Raji (cell line): ENCODE measurements around the gene LBX2.

Source experiments
- POLR2A ChIP-seq: IDR thresholded peaks from 2 replicates; pipeline ENCODE4 v1.6.1; 2011; ENCODE audit warnings: low read depth, low read length, control low read depth; ENCODE audit not compliant: insufficient read depth

Gene LBX2

DNA sequence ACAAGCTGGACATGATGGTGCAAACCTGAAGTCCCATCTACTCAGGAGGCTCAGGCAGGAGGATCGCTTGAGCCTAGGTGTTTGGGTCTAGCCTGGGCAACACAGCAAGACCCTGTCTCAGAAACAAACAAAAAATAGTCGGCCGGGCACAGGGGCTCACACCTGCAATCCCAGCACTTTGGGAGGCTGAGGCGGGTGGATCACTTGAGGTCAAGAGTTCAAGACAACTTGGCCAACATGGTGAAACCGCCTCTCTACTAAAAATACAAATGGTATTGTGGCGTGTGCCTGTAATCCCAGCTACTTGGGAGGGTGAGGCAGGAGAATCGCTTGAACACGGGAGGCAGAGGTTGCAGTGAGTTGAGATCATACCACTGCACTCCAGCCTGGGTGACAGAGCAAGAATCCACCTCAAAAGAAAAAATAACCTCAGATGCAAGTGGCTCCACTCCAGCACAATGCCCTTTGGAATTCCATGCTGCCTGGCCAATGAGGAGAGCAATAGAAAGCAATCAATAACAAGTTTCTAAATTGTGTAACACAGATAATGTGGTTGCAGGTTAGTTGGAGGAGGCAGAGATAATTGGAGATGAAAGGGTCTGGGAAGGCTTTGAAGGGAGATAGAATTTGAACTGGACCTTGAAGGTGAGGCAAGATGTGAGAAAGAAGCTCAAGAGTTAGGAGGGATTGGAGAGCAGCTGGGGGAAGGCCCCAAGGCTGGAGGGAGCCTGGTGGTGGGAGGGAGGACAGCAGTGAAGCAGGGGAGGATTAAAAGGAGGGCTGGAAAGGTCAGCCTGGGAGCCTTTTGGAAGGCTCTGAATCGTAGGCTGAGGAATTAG, 10.5 kb downstream of the LBX2 start:
- TF ChIP-seq POLR2A: no peak

DNA sequence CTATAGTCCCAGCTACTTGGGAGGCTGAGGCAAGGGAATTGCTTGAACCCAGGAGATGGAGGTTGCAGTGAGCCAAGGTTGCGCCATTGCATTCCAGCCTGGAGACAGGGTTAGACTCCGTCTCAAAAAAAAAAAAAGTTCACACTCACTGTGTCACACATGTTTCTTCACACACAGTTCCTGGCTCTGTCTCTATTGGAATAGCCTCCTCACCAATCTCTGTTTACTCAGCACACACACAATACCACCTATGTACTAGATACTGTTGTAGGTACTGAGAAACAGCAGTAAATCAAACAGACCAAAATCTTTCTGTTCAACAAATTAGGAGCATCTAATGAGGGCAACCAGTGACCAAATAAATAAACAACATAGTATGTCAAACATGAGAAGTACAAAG, 13.3 kb downstream of the LBX2 start:
- no peak for TF ChIP-seq POLR2A

DNA sequence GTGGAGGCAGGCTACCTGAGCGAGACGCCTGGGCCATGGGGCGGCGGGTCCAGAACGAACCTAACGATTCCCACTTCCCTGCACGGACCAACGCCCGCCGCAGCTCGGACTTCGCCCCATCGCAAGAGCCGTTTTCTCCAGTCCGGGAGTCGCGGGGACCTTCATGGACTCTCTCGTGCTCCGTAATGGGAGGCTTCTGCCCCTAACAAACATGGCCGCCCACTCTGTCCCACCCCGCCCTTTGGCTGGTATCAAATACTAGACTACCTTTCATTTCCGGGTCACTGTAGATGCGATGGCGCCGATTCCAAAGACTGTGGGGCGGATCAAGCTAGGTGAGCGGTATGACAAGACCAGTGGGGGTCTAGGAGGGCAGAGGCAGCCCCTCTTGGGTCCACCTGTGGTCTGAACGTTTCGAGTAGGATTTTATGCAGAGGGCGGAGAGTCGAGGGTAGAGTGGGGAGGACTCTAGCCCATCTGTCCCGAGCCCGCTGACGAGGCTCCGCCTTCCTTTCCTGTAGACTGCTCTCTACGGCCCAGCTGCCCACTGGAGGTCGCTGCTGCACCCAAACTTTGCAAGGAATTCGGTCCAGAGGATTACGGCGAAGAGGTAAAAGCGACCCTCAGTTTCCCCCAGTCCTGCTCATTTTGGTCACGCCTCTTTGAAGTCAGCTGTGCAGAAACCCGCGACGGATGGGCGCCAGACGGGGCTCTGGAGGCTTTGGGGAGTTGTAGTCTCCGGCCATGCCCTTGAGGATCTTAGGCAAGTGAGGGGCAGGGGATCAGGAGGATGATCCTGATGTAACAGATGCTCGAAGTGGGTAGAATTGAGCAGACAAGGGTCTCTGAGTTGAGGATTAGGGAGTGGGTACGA, 16.4 kb downstream of the LBX2 start, which contains the start of the genes CCDC142 and TTC31:
Gene CCDC142 (minus strand): TSS at position 198 of the 874 bp plus-strand sequence. CDS start 161 bp downstream, at position 37.
Gene TTC31 (plus strand): TSS at position 281 of the 874 bp plus-strand sequence. CDS start 15 bp downstream, at position 296.
- peak; percentile 78 for TF ChIP-seq POLR2A

DNA sequence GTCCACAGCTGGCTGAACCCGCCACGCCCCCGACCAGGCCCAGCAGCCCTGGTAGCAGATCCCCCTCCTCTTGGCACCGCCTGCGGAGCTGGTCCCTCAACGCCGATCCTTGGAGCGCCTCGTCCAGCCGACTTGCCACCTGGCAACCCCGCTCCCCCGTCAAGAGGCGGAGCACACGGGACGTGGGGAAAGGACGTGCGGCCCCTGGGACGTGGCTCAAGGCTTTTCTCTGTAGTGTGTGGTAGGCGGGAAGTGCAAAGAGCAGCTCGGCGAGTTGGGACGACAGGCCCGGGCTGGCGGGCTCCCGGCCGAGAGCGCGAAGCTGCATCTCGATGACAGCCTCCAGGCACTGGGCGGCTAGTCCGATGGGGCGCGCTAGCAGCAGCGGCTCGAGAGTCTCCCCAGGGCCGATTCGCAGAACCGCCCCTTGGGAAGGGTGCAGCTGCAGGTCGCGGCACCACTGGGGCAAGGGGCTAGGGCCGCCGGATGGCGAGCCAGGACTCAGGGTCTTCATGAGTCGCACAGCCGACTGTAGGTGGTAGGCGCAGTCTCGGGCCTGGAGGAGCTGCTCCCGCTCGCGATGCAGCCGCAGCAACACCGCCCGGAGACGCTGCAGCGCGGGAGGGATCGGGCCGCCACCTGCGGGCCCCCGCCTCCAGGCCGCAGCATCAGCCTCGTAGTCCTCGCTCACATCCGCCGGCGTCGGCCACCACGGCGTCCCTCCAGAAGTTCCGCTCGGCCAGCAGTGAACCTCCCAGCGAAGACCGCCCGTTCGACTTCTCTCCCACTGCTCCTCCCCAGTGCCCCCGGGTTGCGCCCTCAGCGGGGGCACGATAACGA, 17.2 kb downstream of the LBX2 start:
- no peak; the same call in 1 of the 2 replicates for TF ChIP-seq POLR2A

DNA sequence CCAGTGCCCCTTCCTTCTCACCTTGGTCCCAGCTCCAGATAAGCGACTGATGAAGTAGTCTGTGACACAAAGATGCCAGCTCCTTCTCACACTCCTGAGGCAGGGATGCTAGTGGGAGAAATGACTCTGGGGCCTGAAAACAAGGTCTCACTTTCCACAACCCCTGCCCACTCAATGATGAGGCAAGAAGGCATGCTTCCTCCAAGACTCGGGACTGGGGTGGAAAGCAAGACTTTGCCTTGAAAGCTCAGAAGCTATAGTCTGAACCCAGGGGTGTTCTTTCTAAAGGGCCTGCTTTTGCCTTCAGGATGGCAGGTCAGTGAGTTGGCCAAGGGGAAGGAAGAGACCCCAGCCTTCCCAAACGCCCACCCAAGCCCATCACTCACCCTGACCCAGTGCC, 18.0 kb downstream of the LBX2 start:
- TF ChIP-seq POLR2A: no peak

DNA sequence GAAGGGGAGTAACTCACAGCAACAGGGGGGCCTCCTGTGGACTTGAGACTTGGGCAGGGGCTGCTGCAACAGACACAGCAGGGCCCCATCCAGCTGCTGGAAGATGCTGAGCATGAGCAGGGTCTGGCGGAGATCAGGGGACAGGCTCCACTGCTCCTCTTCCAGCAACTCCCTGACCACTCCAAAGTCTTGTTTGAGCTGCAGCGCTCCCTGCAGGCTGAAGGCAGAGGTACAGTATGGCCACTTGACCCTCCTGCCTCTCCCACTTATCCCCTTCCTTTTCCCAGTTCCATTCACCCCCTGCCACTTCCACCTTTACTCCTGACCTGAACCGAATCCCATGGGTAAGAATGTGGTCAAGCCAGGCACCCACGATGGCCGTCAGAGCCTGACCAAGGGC, 24.5 kb downstream of the LBX2 start:
- no peak for TF ChIP-seq POLR2A

DNA sequence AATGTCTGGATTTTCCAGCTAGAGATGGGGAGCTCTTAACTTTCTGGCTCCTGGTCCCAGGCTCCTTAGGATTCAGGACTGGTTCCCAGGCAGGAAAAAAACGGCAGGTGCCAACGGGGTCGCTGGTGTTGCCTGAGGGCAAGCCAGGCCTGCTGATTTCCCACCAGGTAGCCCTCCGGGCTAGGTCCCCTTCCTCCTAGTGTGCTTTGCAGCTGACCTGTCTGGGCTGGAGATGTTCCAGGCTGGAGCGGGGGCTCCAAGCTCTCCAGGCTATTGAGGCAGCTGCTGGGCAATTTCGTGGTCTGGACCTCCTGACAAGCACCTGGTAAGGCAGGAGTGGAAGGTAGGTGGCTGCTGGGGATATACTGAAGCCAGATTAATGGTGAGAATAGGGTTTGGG, 24.9 kb downstream of the LBX2 start:
- no peak for TF ChIP-seq POLR2A

DNA sequence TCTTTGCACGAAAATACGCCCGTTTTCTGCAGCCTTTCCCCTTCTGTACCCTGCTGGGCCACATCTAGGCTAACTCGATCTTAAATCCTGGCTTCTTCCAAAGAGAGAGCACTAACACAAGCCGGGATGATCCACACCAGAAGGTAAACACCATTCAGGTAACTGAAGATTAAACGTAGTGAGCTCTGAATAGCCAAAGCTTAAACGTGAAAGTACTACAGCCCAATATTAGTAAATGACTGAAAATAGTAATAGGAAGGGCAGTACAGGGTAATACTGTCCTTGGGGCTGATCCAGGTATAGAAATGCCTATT, 26.5 kb downstream of the LBX2 start:
- no peak for TF ChIP-seq POLR2A

DNA sequence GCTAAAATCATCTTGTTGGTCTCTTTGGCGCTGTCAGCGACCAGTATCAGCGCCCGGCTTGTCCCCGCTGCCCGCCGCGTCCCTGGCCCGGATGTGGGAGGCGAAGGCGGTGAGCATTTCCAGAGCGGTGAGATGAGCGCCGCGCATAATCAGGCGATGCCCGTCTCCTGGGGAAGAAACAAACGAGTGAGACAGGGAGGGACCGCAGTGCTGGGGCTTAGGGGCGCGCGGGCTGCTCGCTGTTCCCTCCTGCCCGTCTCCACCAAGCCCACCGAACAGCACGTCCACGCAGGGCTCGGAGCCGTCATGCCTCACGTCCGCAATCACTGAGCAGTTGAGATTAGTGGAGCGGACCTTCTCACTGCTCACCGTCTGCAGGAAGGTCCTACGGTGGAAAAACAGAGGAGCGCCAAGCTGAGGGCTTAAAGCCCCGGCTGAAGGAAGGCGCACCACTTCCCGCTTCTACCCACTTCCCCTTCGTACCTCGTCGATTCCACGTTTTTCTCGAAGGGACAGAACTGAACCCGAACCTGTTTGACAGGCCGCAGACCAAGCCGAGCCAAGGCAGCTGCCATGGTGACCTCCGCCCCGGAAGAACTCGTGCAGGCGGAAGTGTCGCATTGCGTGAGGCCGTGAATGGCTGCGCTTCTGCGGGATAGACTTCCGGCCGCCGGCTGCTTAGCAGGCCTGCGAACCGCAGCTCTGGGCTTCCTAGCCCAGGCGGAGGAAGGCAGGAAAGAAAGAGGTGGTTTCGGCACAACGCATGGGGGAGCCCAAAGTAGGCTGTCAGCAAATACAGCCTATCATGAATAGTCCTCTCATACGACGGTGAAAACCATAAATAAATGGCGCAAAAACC, 27.1 kb downstream of the LBX2 start, which contains the start of gene MRPL53:
Gene MRPL53 (minus strand): TSS at position 595 of the 859 bp plus-strand sequence. CDS start 20 bp downstream, at position 575.
- peak; percentile 92 for TF ChIP-seq POLR2A

DNA sequence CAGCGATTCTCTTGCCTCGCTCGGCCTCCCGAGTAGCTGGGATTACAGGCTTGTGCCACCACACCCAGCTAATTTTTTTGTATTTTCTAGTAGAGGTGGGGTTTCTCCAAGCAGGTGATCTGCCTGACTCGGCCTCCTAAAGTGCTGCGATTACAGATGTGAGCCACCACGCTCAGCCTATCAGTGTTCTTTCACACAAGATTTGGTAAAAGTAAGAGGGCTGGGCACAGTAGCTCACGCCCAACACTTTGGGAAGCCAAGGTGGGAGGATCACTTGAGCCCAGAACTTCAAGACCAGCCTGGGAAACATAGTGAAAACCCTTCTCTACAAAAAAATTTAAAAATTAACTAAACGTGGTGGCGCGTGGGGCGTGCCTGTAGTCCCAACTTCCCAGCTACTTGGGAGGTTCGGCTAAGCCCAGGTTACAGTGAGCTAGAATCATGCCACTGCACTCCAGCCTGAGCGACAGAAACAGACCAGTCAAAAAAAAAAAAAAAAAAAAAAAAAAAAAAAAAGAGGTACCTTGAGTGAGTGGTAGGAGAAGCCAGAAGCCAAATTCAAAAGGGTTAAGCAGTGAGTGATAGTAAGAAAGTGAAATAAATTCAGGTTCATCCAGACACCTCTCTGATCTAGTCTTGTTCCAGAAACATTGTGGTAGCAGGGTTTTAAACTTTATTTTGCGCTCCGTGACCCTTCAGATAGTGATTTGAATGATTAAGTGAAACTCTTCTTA, 27.9 kb downstream of the LBX2 start:
- no peak for TF ChIP-seq POLR2A

DNA sequence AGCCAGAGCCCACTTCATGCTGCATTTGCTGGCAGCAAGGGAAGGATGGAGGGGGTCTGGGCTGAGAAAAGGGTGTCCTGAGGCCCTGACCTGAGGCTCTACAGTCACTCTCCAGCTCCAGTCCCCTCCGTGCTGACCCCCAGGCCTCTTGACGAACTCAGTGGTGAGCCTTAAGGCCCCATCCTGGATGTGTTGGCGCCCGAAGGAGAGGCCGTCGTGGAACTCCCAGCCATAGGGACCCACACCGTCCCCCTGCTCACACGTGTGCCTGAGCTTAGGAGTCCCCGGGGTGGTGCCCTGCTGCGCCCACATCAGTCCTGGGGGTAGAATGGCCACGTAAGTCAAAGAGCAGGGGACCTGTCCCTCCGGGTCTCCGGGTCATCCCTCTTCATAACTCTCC, 35.0 kb downstream of the LBX2 start:
- no peak for TF ChIP-seq POLR2A

DNA sequence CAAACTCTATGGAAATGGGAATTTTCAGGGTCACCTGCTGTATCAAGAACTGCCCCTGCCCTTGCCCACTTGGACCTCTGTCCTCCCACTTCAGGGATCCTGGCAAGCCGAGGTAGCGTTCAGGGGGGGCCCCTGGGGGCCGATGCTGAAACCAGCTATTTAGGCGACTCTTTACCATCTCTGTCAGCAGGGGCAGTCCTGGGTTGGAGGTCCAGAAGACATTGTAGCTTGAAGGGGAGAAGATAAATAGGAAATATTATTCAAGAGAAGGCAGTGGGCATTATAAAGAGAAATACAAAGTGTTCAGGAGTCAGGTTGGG, 36.7 kb downstream of the LBX2 start:
- no peak for TF ChIP-seq POLR2A

DNA sequence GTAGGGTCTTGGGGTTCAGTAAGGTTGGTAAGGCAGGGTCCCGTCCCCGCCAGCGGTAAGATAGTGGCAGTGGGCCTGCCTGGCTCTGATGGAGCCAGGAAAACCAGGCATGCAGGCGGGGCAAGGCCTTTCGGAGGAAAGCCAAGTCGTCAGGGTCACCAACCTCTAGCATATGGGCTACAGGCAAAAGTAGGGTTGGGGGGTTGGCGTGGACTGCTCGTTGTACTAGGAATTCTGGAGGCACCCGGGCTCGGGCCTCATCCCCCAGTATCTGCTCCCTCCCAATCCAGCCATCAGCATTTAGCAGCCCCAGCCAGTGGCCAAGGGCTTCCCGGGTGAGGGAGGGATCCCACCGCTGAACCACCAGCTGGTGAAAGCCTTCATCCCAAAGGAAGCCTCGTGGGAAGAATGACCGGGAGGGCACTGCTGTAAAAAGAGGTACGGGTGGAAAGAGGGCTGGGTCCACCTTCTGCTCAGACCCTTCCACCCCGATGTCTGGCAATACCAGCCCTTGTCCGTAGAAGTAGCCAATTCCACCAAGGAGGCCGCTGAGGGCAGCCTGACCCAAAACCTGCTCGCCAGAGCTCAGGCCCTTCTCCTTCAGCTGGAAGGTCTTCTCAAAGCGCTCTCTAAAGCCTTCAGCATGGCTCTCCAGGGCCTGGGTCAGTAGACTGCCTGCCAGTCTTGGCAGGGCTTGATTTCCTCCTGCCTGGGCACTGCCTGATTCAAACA, 37.2 kb downstream of the LBX2 start:
- peak; percentile 7; the same call in 1 of the 2 replicates for TF ChIP-seq POLR2A
